Activated CD4-positive, alpha-beta T cell treated with anti-CD3 and anti-CD28 coated beads, Interleukin-10, Interleukin-2, amounts not matched to agents 100 ng/mL and 50 ng/mL, durations not matched to agents 16 hours and 8 hours (primary cell): ENCODE measurements around the gene XPNPEP1.
"Not testable (repeated sequence)": the region's sequence is repeated elsewhere in the genome, so short reads cannot be mapped to it uniquely, and the experiment has no call there.

Source experiments
- DNase-seq: peaks from one replicate; pipeline ENCODE4 v3.0.0-alpha.2; 2020

XPNPEP1 gene

DNA sequence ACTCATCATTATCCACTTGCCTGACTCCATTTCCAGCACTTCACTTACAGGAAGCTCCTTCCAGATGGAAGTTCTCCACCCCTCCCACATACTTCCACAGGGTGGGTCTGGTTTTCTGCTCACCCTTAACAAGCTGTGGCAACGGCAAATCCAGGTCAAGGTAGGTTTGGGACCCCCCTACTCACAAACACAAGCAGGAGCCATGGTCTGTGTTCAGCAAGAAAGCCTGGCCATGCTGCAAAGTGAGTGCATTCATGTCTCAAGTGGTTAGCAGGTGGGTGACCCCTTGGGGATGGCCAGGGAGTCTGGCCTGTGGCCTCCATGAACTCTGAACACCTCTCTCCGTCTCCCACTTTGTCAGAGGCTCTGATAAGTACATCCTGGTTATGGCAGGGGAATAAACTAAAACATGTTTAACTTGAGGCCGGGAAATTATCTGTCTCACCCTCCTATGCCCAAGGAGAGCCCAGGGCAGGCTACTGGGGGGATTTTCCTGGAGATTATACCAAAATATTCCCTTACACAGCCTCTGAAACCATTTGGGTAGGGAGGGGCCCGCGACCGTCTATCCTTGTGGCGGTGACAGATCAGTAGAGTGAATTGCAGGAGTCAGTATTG, 844 bp downstream of the XPNPEP1 start:
- no peak for DNase-seq

DNA sequence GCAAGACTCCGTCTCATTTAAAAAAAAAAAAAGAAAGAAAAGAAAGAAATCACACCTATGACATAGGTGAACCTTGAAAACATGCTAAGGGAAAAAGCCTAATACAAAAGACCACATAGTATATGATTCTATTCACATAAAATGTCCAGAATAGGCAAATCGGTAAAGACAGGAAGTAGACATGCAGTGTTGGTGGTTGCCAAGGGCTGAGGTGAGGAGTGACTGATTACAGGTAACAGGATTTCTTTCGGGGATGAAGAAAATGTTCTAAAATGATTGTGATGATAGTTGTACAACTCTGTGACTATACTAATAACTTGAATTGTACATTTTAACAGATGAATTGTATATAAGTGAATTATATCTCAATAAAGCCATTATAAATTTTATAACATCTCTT, 3.3 kb downstream of the XPNPEP1 start:
- peak; percentile 53 for DNase-seq

- DNase-seq: peak; percentile 78
Measured at GRCh38 chr10:109919220-109919619, 4.1 kb downstream of the XPNPEP1 start.

GRCh38 chr10:109918707-109919106, 4.6 kb downstream of the XPNPEP1 start:
- DNase-seq: not testable (repeated sequence)

GRCh38 chr10:109915566-109915965, 7.7 kb downstream of the XPNPEP1 start:
- no peak for DNase-seq

DNA sequence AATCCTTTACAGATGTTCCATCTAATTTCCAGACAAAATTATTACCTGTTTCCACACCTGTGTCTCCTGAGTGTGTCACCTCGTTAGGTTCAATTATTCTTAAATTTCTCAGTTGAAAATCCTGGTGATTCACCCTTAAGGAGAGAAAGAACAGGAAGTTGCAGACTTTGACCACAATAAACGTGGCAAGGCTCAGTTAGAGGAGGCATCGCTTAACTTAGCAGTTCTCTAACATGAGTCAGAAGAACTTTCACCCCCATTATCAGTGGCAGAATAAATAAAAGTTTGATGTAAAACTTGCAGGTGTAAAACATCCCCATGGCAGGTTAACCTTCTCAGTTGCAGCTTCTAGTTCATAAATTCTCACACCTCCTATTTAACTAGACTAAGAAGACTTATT, 8.3 kb downstream of the XPNPEP1 start:
- peak; percentile 79 for DNase-seq

- no peak for DNase-seq
Measured at GRCh38 chr10:109913306-109913892, 9.9 kb downstream of the XPNPEP1 start.

DNA sequence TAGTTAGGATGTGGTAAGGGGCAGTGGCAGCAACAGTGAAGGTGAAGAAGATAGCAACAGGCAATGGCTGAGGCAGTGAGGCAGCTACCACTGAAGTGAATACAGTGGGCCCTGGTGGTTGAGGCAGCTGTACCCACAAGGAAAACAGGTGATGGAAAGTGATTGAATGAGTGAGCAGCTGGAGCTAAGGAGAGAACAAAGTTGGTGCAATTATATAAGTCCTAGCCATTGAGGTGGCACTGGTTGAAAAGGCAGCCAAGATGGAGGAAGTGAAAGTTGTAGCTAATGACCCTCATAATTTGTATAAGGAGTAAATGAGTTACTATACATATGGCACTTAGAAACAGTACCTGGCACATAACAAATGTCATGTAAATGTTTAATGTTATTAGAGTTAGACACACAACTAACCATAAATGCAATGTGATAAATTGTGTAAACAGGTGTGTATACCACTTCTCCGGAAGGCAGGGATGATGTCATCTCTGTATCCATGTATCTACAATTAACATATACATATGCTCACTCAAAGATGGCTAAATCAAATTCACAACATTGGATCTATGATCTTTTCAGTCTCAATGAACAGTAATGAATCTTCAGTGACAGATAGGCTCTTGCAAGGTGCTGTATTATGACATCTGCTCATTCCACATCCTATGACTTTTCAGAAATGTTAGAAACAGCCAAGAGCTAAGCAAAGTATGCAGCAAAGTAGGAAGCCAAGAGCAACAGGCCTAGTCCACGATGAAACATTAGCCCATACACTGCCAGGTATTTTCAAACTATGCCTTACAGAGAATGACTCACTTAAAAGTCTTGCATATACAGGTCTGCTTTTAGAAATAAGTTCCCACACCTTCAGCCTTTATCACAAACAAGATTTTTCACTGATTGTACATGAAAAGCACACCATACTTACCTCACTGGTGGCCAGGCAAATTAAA, 10.7 kb downstream of the XPNPEP1 start:
- DNase-seq: no peak

- DNase-seq: no peak
Measured at GRCh38 chr10:109911903-109912302, 11.4 kb downstream of the XPNPEP1 start.

DNA sequence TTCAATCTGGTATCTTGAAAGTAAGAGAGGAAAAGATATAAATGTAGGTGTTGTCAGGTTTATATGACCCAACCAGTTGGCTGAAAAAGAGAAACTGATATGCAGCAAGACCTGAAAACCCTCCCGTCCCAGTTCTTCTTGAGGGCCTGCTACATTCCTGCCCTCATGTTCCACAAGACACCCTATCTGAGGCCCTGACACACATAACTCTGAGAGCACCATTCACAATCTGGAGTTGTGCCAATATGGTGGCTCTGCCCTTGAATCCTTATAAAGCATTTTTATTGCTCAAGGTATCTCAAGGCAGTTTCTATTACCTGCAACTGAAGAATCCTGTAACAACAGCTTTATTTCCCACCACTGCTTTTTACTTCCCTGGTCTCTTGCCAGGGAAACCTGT, 17.0 kb downstream of the XPNPEP1 start:
- DNase-seq: no peak

DNA sequence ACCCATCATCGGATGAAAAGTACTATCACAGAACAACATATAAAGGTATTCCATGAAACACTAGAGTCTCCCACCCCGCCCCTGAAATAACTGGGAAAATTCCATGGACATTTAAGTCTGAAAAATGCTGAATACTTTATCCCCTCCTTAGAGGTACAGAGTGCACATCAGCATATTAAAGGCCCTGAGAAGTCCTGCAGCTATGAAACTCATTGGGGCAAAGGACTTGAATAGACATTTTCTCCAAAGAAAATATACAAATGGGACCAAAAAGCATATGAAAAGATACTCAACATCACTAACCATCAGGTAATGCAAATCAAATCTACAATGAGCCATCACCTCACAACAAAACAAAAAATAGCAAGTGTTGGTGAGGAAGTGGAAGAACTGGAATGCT, 18.9 kb downstream of the XPNPEP1 start:
- DNase-seq: no peak

GRCh38 chr10:109902992-109903947, 20.0 kb downstream of the XPNPEP1 start:
- DNase-seq: peak; percentile 41

- no peak for DNase-seq
Measured at GRCh38 chr10:109899356-109900331, 23.7 kb downstream of the XPNPEP1 start.

DNA sequence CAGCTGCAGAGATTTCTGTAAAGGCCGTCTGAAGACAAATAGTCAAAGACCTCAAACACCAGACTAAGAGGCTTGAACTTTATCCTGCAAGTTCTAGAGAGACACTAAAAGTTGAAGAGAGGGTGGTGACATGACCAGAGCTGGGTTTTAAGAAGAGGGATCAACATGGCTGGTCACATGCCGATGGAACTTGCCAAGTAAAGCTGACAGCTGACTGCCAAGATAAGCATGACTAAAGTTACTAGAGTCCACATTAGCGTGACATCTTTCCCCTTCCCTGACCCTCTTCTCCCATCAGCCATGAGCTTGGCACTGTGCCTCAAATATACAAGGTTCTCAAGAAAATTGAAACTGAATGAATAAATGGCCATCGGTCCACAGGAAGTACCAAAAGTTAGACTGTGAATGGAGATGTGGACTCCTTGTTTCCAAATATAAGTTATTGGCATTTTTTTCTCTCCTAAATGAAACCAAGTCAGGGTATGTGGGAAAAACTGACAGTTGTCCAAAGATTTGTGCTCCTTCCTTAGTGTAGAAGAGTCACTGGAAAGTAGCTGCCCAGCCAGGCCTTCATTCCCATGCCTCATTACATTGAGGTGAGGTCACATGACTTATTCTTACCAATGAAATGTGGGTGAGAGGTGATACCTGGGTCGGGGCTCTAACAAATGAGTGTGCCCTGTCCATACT, 24.5 kb downstream of the XPNPEP1 start:
- no peak for DNase-seq

DNA sequence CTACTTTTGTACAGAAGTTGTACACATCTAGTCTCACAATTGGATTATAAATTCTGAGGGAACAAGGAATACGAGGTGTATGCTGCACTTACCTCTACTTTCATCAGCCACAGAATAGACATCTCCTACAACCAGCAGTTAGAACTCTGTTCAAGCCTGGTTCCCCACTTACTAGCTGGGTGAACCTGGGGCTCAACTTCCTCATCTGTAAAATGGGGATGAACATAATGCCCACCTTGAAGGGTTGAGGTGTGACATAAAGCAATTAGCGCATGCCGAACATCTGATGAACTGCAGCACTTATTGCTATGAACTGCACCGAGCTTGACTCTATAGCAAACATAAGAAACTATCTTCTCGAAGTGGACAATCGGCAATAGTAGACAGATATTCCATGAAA, 25.3 kb downstream of the XPNPEP1 start:
- no peak for DNase-seq

GRCh38 chr10:109895848-109896247, 27.5 kb downstream of the XPNPEP1 start:
- no peak for DNase-seq

- DNase-seq: no peak
Measured at GRCh38 chr10:109895095-109895818, 28.1 kb downstream of the XPNPEP1 start.

DNA sequence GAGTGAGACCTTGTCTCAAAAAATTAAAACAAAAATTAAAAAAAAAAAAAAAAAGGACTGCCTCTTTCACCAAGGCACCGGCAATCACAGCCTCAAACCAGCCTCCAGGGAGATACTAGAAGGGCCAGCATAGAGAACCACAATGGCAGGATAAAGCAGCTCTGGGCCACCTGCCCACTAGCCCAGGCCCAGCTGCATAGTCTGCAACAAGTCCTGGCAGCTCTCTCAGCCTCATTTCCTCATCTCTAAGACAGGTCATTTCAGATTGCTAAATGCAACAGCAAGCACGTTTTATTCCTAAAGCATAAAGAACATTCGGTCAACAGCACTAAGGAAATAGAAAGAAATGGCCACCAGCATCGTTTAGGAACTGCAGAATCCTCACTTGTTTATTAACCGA, 28.8 kb downstream of the XPNPEP1 start:
- DNase-seq: no peak

DNA sequence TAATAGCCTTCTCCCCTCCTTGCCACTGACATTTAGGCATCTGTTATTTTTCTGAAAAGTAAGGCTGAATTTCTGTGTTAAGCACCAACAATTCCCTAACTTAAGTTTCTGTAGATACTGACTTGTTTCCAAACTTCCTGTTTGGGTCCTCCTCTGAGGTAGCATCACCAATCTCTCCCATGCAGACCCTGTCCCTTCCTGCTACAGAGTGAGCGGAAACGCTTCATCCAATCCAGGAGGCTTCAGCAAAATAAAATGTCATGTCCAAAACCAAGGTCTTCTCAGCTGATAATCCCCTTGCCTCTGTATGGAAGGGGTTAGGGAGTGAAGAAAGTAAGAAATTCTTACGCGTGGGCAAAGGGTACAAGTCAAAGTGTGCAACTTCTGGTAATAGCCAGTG, 29.9 kb downstream of the XPNPEP1 start:
- DNase-seq: no peak

GRCh38 chr10:109892931-109893330, 30.4 kb downstream of the XPNPEP1 start:
- DNase-seq: no peak
